Thyroid gland (tissue), 4 donors: ENCODE results near the gene RIMBP2. TPM values are rescaled to one million over a fixed set of nuclear protein-coding genes. Genes with fewer than 3 reads are reported as not detected.

ENCODE experiments used
- DNase-seq, 2 donors: peaks; one replicate each; pipeline ENCODE4 v3.0.0-alpha.2; 2019
- H3K27ac ChIP-seq, 3 donors: fragments of 200-600 bp; sonication (generic); 1 replicate in 2 of 3; 2 replicates in 1 of 3; pipeline ENCODE4 v1.5.1; 2016 to 2019; ENCODE audit warnings: mild to moderate bottlenecking in 1 of 3, moderate library complexity in 1 of 3
- H3K27me3 ChIP-seq: fragments of 200-600 bp; sonication (generic); one replicate; pipeline ENCODE4 v1.5.1; 2019
- H3K36me3 ChIP-seq, 2 donors: fragments of 200-600 bp; sonication (generic); one replicate each; pipeline ENCODE4 v1.5.1; 2016 to 2019
- H3K4me1 ChIP-seq, 2 donors: fragments of 200-600 bp; sonication (generic); one replicate each; pipeline ENCODE4 v1.5.1; 2017 to 2019
- H3K4me3 ChIP-seq, 3 donors: fragments of 200-600 bp; sonication (generic); replicated peaks in 1 of 3; 1 replicate in 2 of 3; 2 replicates in 1 of 3; pipeline ENCODE4 v1.5.1; 2016; ENCODE audit warnings: mild to moderate bottlenecking in 1 of 3
- H3K9me3 ChIP-seq: fragments of 200-600 bp; sonication (generic); one replicate; pipeline ENCODE4 v1.5.1; 2017
- POLR2A ChIP-seq, 2 donors: fragments of 450-650 bp; IDR thresholded peaks; one replicate each; pipeline ENCODE4 v1.6.1; 2017; ENCODE audit warnings: antibody characterized with exemption in 2 of 2, mild to moderate bottlenecking in 2 of 2, moderate library complexity in 1 of 2
- WGBS, 2 donors: methylation state at CpG; one replicate each; pipeline ENCODE4 v1.1.5; 2017; 5-methylcytosine and 5-hydroxymethylcytosine counted together
- intact Hi-C: fragments of 100-400 bp; cut with DNase I; formaldehyde crosslinking; loops from one replicate; pipeline ENCODE4 v1.15.1; 2023
- total RNA-seq, 4 donors: library from RNA; depleted of rRNA; stranded (reverse); fragments of >200 nt; gene quantifications; one replicate each; pipeline ENCODE4 v1.2.3, GENCODE V29; 2016
- TF ChIP-seq, protein P1 (sequence below), 6 experiments: fragments of 200-600 bp in 3 of 6; fragments of 450-650 bp in 3 of 6; sonication (generic) in 3 of 6; IDR thresholded peaks; one replicate each; pipeline ENCODE4 v1.5.1; 2016 to 2019; ENCODE audit warnings: antibody characterized with exemption in 6 of 6, mild to moderate bottlenecking in 2 of 6, inconsistent platforms in 1 of 6, moderate library complexity in 1 of 6

RIMBP2 gene
- total RNA-seq, 4 donors from 2014 or later, result 0.11 to 2.2 (median 0.63) TPM

DNA sequence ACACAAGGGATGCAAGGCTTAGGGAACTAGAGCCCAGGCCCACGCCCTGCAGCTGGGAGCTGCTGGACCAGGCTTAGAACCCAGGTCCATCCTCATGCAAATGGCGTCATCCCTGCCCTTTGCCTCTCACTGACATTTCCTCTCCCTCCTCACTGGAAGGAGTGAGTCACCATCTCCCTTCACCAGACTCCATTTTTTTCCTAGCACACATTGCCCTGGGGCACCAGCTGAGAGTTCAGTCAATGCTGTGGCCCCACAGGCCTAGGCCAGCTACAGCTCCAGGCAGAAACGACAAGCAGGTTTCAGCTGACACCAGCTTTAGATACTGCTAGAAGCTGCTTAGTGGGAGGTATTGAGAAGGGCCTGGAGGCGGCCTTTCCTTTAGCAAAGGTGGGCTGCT, 98.9 kb downstream of the RIMBP2 start:
- Histone ChIP-seq H3K36me3 (no peaks in the 10 kb centered on the region), H3K9me3 (no peaks in the 10 kb centered on the region), H3K27ac (no peak overlapping the region), H3K4me3 (no peak overlapping the region), H3K4me1 (no peaks in the 10 kb centered on the region), H3K27me3 (no peaks in the 10 kb centered on the region)
- DNase-seq, result no peak
- intact Hi-C loops, result no loop called here
- WGBS, 2 donors, result 82 to 92% methylated on average over 4 of the region's 4 CpGs
- TF ChIP-seq, protein P1, sequence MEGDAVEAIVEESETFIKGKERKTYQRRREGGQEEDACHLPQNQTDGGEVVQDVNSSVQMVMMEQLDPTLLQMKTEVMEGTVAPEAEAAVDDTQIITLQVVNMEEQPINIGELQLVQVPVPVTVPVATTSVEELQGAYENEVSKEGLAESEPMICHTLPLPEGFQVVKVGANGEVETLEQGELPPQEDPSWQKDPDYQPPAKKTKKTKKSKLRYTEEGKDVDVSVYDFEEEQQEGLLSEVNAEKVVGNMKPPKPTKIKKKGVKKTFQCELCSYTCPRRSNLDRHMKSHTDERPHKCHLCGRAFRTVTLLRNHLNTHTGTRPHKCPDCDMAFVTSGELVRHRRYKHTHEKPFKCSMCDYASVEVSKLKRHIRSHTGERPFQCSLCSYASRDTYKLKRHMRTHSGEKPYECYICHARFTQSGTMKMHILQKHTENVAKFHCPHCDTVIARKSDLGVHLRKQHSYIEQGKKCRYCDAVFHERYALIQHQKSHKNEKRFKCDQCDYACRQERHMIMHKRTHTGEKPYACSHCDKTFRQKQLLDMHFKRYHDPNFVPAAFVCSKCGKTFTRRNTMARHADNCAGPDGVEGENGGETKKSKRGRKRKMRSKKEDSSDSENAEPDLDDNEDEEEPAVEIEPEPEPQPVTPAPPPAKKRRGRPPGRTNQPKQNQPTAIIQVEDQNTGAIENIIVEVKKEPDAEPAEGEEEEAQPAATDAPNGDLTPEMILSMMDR (IDR thresholded peaks at IDR 0.05), result no peak
- no peak for TF ChIP-seq POLR2A (IDR thresholded peaks at IDR 0.05)

DNA sequence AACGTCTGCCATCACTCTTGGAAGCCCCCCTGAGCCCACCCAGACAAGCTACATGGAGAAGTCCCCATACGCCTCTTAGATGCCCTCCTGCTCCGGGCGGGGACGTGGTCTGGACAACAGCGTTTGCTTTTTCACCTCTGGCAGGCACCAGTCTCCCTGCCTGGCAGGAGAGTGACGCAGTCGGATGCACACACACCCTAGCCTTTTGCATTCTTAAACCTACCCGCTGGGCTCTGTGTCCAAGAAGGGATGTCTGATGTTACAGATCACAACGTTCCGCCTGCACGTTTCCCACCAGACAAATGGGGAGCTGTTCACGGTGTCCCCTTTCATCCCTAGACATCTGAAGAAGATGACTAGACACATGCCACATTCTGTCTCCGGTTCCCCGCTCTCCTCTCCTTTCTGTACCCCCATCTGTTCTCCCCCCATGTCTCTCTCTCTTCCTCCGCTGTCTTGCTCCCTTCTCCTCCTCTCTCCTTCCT, 100.2 kb downstream of the RIMBP2 start:
- TF ChIP-seq, protein P1 (IDR thresholded peaks at IDR 0.05), result no peak
- TF ChIP-seq POLR2A (IDR thresholded peaks at IDR 0.05), result no peak
- no peaks in the 10 kb centered on the region for H3K27me3 ChIP-seq
- no peak for DNase-seq
- H3K36me3 ChIP-seq, result no peaks in the 10 kb centered on the region
- H3K4me1 ChIP-seq, result no peaks in the 10 kb centered on the region
- H3K27ac ChIP-seq, result no peak overlapping the region
- WGBS, 2 donors, result 75 to 81% methylated on average over 16 of the region's 16 CpGs
- intact Hi-C loops, result no loop called here
- no peak overlapping the region for H3K4me3 ChIP-seq
- H3K9me3 ChIP-seq, result no peaks in the 10 kb centered on the region

DNA sequence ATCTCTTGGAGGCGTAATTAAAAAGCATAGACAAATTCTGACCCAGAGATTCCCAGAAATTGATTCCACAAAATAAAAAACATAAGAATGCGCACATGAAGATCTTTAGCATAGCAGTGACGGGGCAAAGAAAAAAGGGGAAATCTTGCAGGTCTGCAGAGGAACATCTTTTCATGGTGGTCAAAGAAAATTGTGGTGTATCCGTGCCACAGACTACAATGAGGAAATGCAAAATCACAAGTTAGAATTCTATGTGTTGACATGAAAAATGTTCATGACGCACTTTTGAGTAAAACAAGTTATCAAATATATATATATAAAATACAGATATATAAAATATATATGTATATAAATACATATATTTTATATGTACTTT, 101.6 kb downstream of the RIMBP2 start:
- Histone ChIP-seq H3K9me3 (no peaks in the 10 kb centered on the region), H3K4me3 (no peak overlapping the region), H3K4me1 (no peaks in the 10 kb centered on the region), H3K27ac (no peak overlapping the region), H3K36me3 (no peaks in the 10 kb centered on the region), H3K27me3 (no peaks in the 10 kb centered on the region)
- intact Hi-C loops, result no loop called here
- DNase-seq, result no peak
- WGBS, 2 donors, result 87 to 92% methylated on average over 5 of the region's 5 CpGs
- no peak for TF ChIP-seq POLR2A (IDR thresholded peaks at IDR 0.05)
- TF ChIP-seq, protein P1 (IDR thresholded peaks at IDR 0.05), result no peak

DNA sequence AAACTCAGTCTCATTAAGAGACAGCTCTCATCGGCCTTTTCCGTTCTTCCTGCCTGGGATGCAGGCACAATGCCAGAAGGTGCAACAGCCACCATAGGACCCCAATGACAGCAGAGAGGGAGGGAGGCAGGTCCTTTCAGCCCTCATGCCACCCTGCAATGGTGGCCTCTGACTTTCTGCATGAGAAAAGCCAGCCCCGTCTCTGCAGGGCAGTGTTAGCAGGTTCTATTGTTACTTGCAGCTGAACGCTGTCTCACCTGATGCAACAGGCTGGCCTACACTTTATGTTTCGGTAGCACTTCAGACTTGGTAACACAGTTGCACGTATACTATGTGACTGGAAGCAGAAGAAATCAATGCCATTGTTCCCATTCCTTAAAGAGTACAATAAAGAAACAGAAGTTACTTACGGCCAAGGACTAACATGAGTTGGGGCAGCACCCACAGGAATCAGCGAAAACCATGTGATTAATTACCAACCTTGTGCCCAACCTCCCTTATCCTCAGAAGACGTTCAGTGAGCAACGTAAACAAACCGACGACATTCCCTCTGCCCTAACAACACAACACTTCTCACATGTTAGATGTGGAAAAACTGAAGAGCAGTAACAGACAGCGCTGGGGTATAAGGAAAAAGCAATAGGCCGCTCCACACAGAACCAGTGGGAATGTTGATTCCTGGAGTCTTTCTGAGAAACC, 102.1 kb downstream of the RIMBP2 start:
- no peaks in the 10 kb centered on the region for H3K9me3 ChIP-seq
- WGBS, 2 donors, result 75 to 79% methylated on average over 14 of the region's 14 CpGs
- no peak overlapping the region for H3K27ac ChIP-seq
- intact Hi-C loops, result no loop called here
- H3K4me1 ChIP-seq, result no peaks in the 10 kb centered on the region
- H3K4me3 ChIP-seq, result no peak overlapping the region
- no peaks in the 10 kb centered on the region for H3K27me3 ChIP-seq
- TF ChIP-seq, protein P1 (IDR thresholded peaks at IDR 0.05), result no peak
- TF ChIP-seq POLR2A (IDR thresholded peaks at IDR 0.05), result no peak
- DNase-seq, result no peak
- H3K36me3 ChIP-seq, result no peaks in the 10 kb centered on the region

DNA sequence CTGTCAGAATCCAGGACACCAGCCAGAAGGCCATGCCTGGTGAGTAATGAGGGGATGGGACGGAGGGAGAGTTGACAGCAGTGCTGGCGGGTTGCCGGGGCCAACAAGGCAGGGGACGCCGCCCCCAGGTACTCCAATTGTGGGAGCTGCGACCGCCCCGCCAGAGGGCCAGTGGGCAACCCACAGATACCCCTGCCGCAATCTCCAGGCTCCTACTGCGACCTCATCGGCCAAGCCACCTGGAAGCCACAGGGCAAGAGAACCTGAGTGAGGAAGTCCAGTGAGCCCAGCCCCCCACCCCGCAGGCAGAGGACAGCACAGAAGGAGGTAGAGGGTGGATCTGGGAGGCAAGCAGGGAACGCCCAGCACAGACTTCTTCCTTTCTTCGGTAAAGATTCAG, 103.0 kb downstream of the RIMBP2 start:
- Histone ChIP-seq H3K4me3 (no peak overlapping the region), H3K9me3 (no peaks in the 10 kb centered on the region), H3K36me3 (no peaks in the 10 kb centered on the region), H3K27ac (no peak overlapping the region), H3K4me1 (no peaks in the 10 kb centered on the region), H3K27me3 (no peaks in the 10 kb centered on the region)
- DNase-seq, result no peak
- TF ChIP-seq POLR2A (IDR thresholded peaks at IDR 0.05), result no peak
- TF ChIP-seq, protein P1 (IDR thresholded peaks at IDR 0.05), result no peak
- 91 to 93% methylated on average over 14 of the region's 14 CpGs for WGBS, 2 donors
- intact Hi-C loops, result no loop called here
